ENCODE results near the gene SPAG17. TPM values are rescaled to one million over a fixed set of nuclear protein-coding genes. Genes with fewer than 3 reads are reported as not detected.

SPAG17 gene
- total RNA-seq, 6 experiments from 2014 or later: not detected

DNA sequence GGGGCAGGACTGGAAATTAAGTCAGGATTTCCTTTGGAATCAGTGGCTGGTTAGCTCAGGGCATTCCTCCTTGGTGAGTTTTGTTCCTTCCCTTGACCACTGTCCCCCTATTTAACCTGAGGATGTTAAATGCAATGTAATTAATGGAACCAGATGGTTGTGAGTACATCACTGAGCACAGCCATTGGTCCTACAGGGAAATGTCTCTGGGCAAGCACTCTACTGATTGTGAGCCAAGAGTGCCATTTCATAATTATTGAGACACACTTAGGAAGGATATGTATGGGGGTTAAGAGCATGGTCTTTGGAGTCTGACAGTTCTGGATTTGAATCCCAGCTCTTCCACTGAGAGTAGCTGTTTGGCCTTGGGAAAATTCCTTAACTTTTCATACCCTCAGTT is 74.4 kb downstream of the SPAG17 start:
- H3K4me1 Mint-ChIP-seq (ENCODE audit: low read depth): peaks cover 20% of the 10 kb centered on the region
- no peak overlapping the region for H3K4me3 Mint-ChIP-seq
- H3K9me3 Mint-ChIP-seq: no peaks in the 10 kb centered on the region
- no peak for DNase-seq
- TF ChIP-seq, protein P1, sequence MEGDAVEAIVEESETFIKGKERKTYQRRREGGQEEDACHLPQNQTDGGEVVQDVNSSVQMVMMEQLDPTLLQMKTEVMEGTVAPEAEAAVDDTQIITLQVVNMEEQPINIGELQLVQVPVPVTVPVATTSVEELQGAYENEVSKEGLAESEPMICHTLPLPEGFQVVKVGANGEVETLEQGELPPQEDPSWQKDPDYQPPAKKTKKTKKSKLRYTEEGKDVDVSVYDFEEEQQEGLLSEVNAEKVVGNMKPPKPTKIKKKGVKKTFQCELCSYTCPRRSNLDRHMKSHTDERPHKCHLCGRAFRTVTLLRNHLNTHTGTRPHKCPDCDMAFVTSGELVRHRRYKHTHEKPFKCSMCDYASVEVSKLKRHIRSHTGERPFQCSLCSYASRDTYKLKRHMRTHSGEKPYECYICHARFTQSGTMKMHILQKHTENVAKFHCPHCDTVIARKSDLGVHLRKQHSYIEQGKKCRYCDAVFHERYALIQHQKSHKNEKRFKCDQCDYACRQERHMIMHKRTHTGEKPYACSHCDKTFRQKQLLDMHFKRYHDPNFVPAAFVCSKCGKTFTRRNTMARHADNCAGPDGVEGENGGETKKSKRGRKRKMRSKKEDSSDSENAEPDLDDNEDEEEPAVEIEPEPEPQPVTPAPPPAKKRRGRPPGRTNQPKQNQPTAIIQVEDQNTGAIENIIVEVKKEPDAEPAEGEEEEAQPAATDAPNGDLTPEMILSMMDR (IDR thresholded peaks at IDR 0.05): no peak
- H3K36me3 Mint-ChIP-seq (ENCODE audit: low read depth): no peaks in the 10 kb centered on the region
- no peak overlapping the region for H3K27ac Mint-ChIP-seq
- H3K27me3 Mint-ChIP-seq (ENCODE audit: insufficient read depth): peaks cover 8% of the 10 kb centered on the region

DNA sequence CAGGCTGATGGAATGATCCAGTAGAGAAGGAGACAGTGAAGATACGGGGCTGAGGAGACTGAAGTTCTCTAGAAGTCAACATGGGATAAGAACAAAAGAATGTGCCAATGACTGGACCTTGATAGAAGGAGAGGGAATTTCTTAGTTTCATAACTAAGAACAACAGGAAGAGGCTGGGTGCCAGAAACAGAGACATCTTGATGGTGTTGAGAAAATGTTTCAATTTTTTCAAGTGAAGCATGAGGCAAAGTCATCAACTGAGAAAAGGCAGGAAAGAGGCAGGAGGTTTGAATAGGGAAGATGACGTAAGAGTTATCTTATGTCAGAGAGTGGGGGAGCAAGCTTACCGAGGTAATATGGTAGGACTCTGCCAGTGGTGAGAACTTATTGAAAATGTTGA is 80.1 kb downstream of the SPAG17 start:
- no peak overlapping the region for H3K27ac Mint-ChIP-seq
- H3K4me3 Mint-ChIP-seq: no peak overlapping the region
- H3K4me1 Mint-ChIP-seq (ENCODE audit: low read depth): peaks cover 11% of the 10 kb centered on the region
- H3K9me3 Mint-ChIP-seq: no peaks in the 10 kb centered on the region
- H3K36me3 Mint-ChIP-seq (ENCODE audit: low read depth): no peaks in the 10 kb centered on the region
- DNase-seq: no peak
- H3K27me3 Mint-ChIP-seq (ENCODE audit: insufficient read depth): peaks cover 4% of the 10 kb centered on the region
- TF ChIP-seq, protein P1 (IDR thresholded peaks at IDR 0.05): no peak

DNA sequence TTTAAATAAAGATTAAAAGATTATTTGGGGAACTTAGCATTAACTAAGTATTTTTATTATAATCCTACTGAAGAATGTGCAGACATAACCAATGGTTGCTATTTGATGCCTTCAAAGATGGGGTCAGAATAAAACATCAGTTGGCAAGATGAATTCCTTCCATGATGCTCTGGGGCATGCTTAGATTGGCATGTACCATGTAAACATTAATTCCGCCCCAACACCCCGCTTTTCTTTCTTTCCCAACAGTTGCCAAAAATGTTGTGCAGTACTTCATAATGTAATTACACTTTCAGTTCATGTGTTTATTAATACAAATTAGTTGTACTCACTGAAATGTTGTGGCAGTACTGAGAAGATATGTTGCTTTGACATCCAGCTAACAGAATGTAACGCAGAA is 82.6 kb downstream of the SPAG17 start:
- peaks cover 11% of the 10 kb centered on the region for H3K4me1 Mint-ChIP-seq (ENCODE audit: low read depth)
- H3K4me3 Mint-ChIP-seq: no peak overlapping the region
- no peak for DNase-seq
- no peak overlapping the region for H3K27ac Mint-ChIP-seq
- TF ChIP-seq, protein P1 (IDR thresholded peaks at IDR 0.05): no peak
- H3K36me3 Mint-ChIP-seq (ENCODE audit: low read depth): no peaks in the 10 kb centered on the region
- peaks cover under 1% of the 10 kb centered on the region for H3K27me3 Mint-ChIP-seq (ENCODE audit: insufficient read depth)
- no peaks in the 10 kb centered on the region for H3K9me3 Mint-ChIP-seq

DNA sequence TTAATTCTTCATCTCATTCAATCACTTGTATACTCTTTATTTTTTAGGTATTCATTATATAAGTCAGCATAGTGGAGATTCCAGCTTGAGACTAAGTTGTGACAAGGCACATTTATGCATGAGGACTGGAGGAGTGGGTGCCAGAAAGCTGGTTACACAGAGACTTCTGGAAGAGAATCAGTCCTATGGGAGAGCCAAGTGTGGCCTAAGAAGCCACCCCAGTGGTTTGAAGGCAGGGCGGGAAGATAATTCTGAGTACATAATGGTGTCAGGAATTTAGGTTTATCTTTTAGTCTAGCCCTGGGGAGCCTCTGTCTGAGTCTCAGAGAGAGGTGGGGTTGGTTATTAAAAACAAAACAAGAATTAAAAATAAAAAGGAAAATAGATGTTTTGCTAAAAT is 83.0 kb downstream of the SPAG17 start:
- H3K9me3 Mint-ChIP-seq: no peaks in the 10 kb centered on the region
- peaks cover 3% of the 10 kb centered on the region for H3K27me3 Mint-ChIP-seq (ENCODE audit: insufficient read depth)
- no peak overlapping the region for H3K4me3 Mint-ChIP-seq
- H3K4me1 Mint-ChIP-seq (ENCODE audit: low read depth): peaks cover 11% of the 10 kb centered on the region
- TF ChIP-seq, protein P1 (IDR thresholded peaks at IDR 0.05): no peak
- H3K36me3 Mint-ChIP-seq (ENCODE audit: low read depth): no peaks in the 10 kb centered on the region
- no peak overlapping the region for H3K27ac Mint-ChIP-seq
- no peak for DNase-seq

DNA sequence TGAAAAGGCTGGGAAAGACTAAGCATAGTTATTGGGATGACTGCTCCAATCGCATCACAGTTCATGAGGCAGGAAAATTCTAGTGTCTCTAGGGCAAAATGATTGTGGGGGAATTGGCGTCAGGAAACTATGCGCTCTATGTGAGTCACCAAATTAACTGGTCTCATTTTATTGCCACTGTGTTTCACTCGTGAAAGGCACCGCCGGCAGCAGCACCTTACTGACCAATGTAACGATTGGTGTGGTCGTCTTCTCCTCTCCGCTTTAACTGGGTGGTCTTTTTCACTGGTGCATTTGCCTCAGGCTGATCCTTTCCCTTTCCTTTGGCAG is 83.5 kb downstream of the SPAG17 start:
- H3K9me3 Mint-ChIP-seq: no peaks in the 10 kb centered on the region
- no peaks in the 10 kb centered on the region for H3K36me3 Mint-ChIP-seq (ENCODE audit: low read depth)
- TF ChIP-seq, protein P1 (IDR thresholded peaks at IDR 0.05): no peak
- H3K4me3 Mint-ChIP-seq: no peak overlapping the region
- peak; percentile 42 for DNase-seq
- peaks cover 11% of the 10 kb centered on the region for H3K4me1 Mint-ChIP-seq (ENCODE audit: low read depth)
- H3K27ac Mint-ChIP-seq: no peak overlapping the region
- H3K27me3 Mint-ChIP-seq (ENCODE audit: insufficient read depth): peaks cover 3% of the 10 kb centered on the region
